Effector memory CD8-positive, alpha-beta T cell (primary cell): ENCODE results near the gene REPS1.

Source experiments
- ATAC-seq: fragments of 150-1000 bp; cut with Tn5 transposase; replicated peaks from 2 replicates; pipeline ENCODE4 v1.10.0; 2021; ENCODE audit warnings: mild to moderate bottlenecking, moderate library complexity
- DNase-seq, 3 experiments: peaks; one replicate each; pipeline ENCODE4 v3.0.0; 2021
- H3K27ac Mint-ChIP-seq, 2 donors: one replicate each; pipeline ENCODE4 v1.8.0; 2022; ENCODE audit warnings: mild to moderate bottlenecking in 2 of 2, mixed read lengths in 2 of 2, moderate library complexity in 2 of 2
- H3K27me3 Mint-ChIP-seq, 2 donors: one replicate each; pipeline ENCODE4 v1.8.0; 2022; ENCODE audit warnings: mixed read lengths in 2 of 2
- H3K36me3 Mint-ChIP-seq: one replicate; pipeline ENCODE4 v1.8.0; 2022; ENCODE audit warnings: mild to moderate bottlenecking, moderate library complexity, mixed read lengths; ENCODE audit not compliant: insufficient read depth
- H3K4me1 Mint-ChIP-seq, 2 donors: one replicate each; pipeline ENCODE4 v1.8.0; 2022; ENCODE audit warnings: low read depth in 2 of 2, mixed read lengths in 2 of 2
- H3K4me3 Mint-ChIP-seq, 2 donors: one replicate each; pipeline ENCODE4 v1.8.0; 2022; ENCODE audit warnings: mild to moderate bottlenecking in 2 of 2, mixed read lengths in 2 of 2, moderate library complexity in 2 of 2
- H3K9me3 Mint-ChIP-seq, 2 donors: one replicate each; pipeline ENCODE4 v1.8.0; 2022; ENCODE audit warnings: mixed read lengths in 2 of 2

The REPS1 gene

GRCh38 chr6:138923561-138923960, 64.5 kb downstream of the REPS1 start:
- Mint-ChIP-seq H3K4me3 (no peak overlapping the region), H3K36me3 (peaks cover 26% of the 10 kb centered on the region), H3K9me3 (no peaks in the 10 kb centered on the region), H3K4me1 (peaks cover 0 to 5% of the 10 kb centered on the region in 2 donors), H3K27ac (no peak overlapping the region), H3K27me3 (no peaks in the 10 kb centered on the region)
- DNase-seq (no peak), ATAC-seq (no peak)

GRCh38 chr6:138920906-138921305, 67.1 kb downstream of the REPS1 start:
- Mint-ChIP-seq H3K27ac (no peak overlapping the region), H3K9me3 (no peaks in the 10 kb centered on the region), H3K4me1 (peaks cover 0 to 5% of the 10 kb centered on the region in 2 donors)

GRCh38 chr6:138914701-138915100, 73.4 kb downstream of the REPS1 start:
- peaks cover 58% of the 10 kb centered on the region for H3K36me3 Mint-ChIP-seq
- ATAC-seq (no peak), DNase-seq (no peak)
- no peaks in the 10 kb centered on the region for H3K9me3 Mint-ChIP-seq
- H3K27me3 Mint-ChIP-seq, result no peaks in the 10 kb centered on the region
- H3K4me3 Mint-ChIP-seq, result no peak overlapping the region
- H3K4me1 Mint-ChIP-seq, result peaks cover 0 to 5% of the 10 kb centered on the region in 2 donors
- peak overlapping the region in 1 of 2 donors; percentile 8 for H3K27ac Mint-ChIP-seq

More at GRCh38 chr6:138920906-138921305, 67.1 kb downstream of the REPS1 start:
- DNase-seq (no peak), ATAC-seq (no peak)
- Mint-ChIP-seq H3K4me3 (no peak overlapping the region), H3K27me3 (no peaks in the 10 kb centered on the region), H3K36me3 (peaks cover 31% of the 10 kb centered on the region)

GRCh38 chr6:138912308-138912707, 75.7 kb downstream of the REPS1 start:
- Mint-ChIP-seq H3K4me1 (no peaks in the 10 kb centered on the region), H3K27me3 (no peaks in the 10 kb centered on the region), H3K27ac (peak overlapping the region; percentile 7 to 22), H3K4me3 (no peak overlapping the region), H3K36me3 (peaks cover 70% of the 10 kb centered on the region), H3K9me3 (no peaks in the 10 kb centered on the region)
- DNase-seq (no peak), ATAC-seq (no peak)

- H3K4me3 Mint-ChIP-seq, result no peak overlapping the region
Observed at GRCh38 chr6:138909975-138910374, 78.1 kb downstream of the REPS1 start.

GRCh38 chr6:138909511-138909910, 78.5 kb downstream of the REPS1 start:
- no peak overlapping the region for H3K4me3 Mint-ChIP-seq

More at GRCh38 chr6:138909975-138910374, 78.1 kb downstream of the REPS1 start:
- Mint-ChIP-seq H3K27ac (peak overlapping the region in 1 of 2 donors; percentile 35), H3K9me3 (no peaks in the 10 kb centered on the region), H3K36me3 (peaks cover 69% of the 10 kb centered on the region), H3K27me3 (no peaks in the 10 kb centered on the region), H3K4me1 (no peaks in the 10 kb centered on the region)
- DNase-seq (no peak), ATAC-seq (no peak)

GRCh38 chr6:138907167-138907566, 80.9 kb downstream of the REPS1 start:
- H3K9me3 Mint-ChIP-seq, result no peaks in the 10 kb centered on the region
- peaks cover 72% of the 10 kb centered on the region for H3K36me3 Mint-ChIP-seq
- H3K27ac Mint-ChIP-seq, result no peak overlapping the region
- ATAC-seq (no peak), DNase-seq (no peak)
- H3K4me3 Mint-ChIP-seq, result no peak overlapping the region
- no peaks in the 10 kb centered on the region for H3K4me1 Mint-ChIP-seq
- no peaks in the 10 kb centered on the region for H3K27me3 Mint-ChIP-seq

More at GRCh38 chr6:138909511-138909910, 78.5 kb downstream of the REPS1 start:
- DNase-seq, result no peak
- Mint-ChIP-seq H3K4me1 (no peaks in the 10 kb centered on the region), H3K36me3 (peaks cover 70% of the 10 kb centered on the region), H3K27me3 (no peaks in the 10 kb centered on the region), H3K9me3 (no peaks in the 10 kb centered on the region), H3K27ac (peak overlapping the region in 1 of 2 donors; percentile 35)
- no peak for ATAC-seq

- no peak for DNase-seq
- Mint-ChIP-seq H3K27ac (no peak overlapping the region), H3K9me3 (no peaks in the 10 kb centered on the region), H3K27me3 (no peaks in the 10 kb centered on the region), H3K4me1 (no peaks in the 10 kb centered on the region), H3K4me3 (no peak overlapping the region), H3K36me3 (peaks cover 12% of the 10 kb centered on the region)
- no peak for ATAC-seq
Observed at GRCh38 chr6:138897031-138897430, 91.0 kb downstream of the REPS1 start.

GRCh38 chr6:138896104-138896756, 91.8 kb downstream of the REPS1 start:
- no peak overlapping the region for H3K27ac Mint-ChIP-seq
- ATAC-seq (no peak), DNase-seq (no peak)
- no peaks in the 10 kb centered on the region for H3K27me3 Mint-ChIP-seq
- no peaks in the 10 kb centered on the region for H3K9me3 Mint-ChIP-seq
- H3K36me3 Mint-ChIP-seq, result peaks cover 10% of the 10 kb centered on the region
- H3K4me1 Mint-ChIP-seq, result no peaks in the 10 kb centered on the region
- no peak overlapping the region for H3K4me3 Mint-ChIP-seq

GRCh38 chr6:138891255-138891986, 96.6 kb downstream of the REPS1 start:
- H3K36me3 Mint-ChIP-seq, result no peaks in the 10 kb centered on the region

GRCh38 chr6:138885156-138885819, 102.8 kb downstream of the REPS1 start:
- DNase-seq, result no peak
- H3K4me1 Mint-ChIP-seq, result no peaks in the 10 kb centered on the region
- no peak overlapping the region for H3K4me3 Mint-ChIP-seq
- H3K27me3 Mint-ChIP-seq, result no peaks in the 10 kb centered on the region
- no peak overlapping the region for H3K27ac Mint-ChIP-seq
- H3K9me3 Mint-ChIP-seq, result no peaks in the 10 kb centered on the region
- no peaks in the 10 kb centered on the region for H3K36me3 Mint-ChIP-seq
- no peak for ATAC-seq

More at GRCh38 chr6:138891255-138891986, 96.6 kb downstream of the REPS1 start:
- H3K9me3 Mint-ChIP-seq, result no peaks in the 10 kb centered on the region
- ATAC-seq (no peak), DNase-seq (no peak)
- peak overlapping the region in 1 of 2 donors; percentile 2 for H3K27ac Mint-ChIP-seq
- H3K4me1 Mint-ChIP-seq, result no peaks in the 10 kb centered on the region
- H3K4me3 Mint-ChIP-seq, result no peak overlapping the region
- no peaks in the 10 kb centered on the region for H3K27me3 Mint-ChIP-seq

- no peaks in the 10 kb centered on the region for H3K27me3 Mint-ChIP-seq
- DNase-seq (no peak), ATAC-seq (no peak)
- no peaks in the 10 kb centered on the region for H3K9me3 Mint-ChIP-seq
- no peaks in the 10 kb centered on the region for H3K4me1 Mint-ChIP-seq
- H3K27ac Mint-ChIP-seq, result no peak overlapping the region
- H3K36me3 Mint-ChIP-seq, result no peaks in the 10 kb centered on the region
- H3K4me3 Mint-ChIP-seq, result no peak overlapping the region
Observed at GRCh38 chr6:138882369-138883017, 105.6 kb downstream of the REPS1 start.

- Mint-ChIP-seq H3K9me3 (no peaks in the 10 kb centered on the region), H3K27ac (no peak overlapping the region), H3K27me3 (peaks cover 0 to 14% of the 10 kb centered on the region in 2 donors), H3K36me3 (peaks cover 4% of the 10 kb centered on the region), H3K4me3 (no peak overlapping the region), H3K4me1 (no peaks in the 10 kb centered on the region)
- DNase-seq (no peak), ATAC-seq (no peak)
Observed at GRCh38 chr6:138873191-138873590, 114.9 kb downstream of the REPS1 start.
